Erythroblast (primary cell): ENCODE data around the gene MEX3A.

Experiments used
- GATA1 ChIP-seq: IDR thresholded peaks from 2 replicates; pipeline ENCODE4 v1.6.1; 2011; ENCODE audit warnings: low read depth, mild to moderate bottlenecking, control low read depth, low read length, moderate library complexity
- POLR2A ChIP-seq: IDR thresholded peaks from 2 replicates; pipeline ENCODE4 v1.6.1; 2011; ENCODE audit warnings: mild to moderate bottlenecking, low read length

- TF ChIP-seq POLR2A (no peak), GATA1 (no peak)
Observed at GRCh38 chr1:156064615-156065014, 17.6 kb downstream of the MEX3A start.
